Measurements from ENCODE around the gene MFSD6.

GRCh38 chr2:190454795-190455194 is 46.6 kb downstream of the MFSD6 start:
- TF ChIP-seq EZH2 (IDR thresholded peaks at IDR 0.05; ENCODE audit: low read length, missing control alignments): no peak
- TF ChIP-seq CTCF (conservative IDR thresholded peaks at IDR 0.05 in 1 of 2, IDR thresholded peaks at IDR 0.05 in 1 of 2; ENCODE audit: low read depth in 1 of 2, low read length in 2 of 2): no peak
